Mesothelial cell of epicardium (in vitro differentiated cells): ENCODE measurements around the gene MATCAP1. TPM values are rescaled to one million over a fixed set of nuclear protein-coding genes. Genes with fewer than 3 reads are reported as not detected.

Experiments
- DNase-seq, 2 experiments: peaks; one replicate each; pipeline ENCODE4 v3.0.0; 2021; ENCODE audit warnings: low spot score in 2 of 2; ENCODE audit not compliant: unreplicated experiment in 2 of 2
- H3K27ac Mint-ChIP-seq: 2 replicates; pipeline ENCODE4 v1.8.0; 2021; ENCODE audit warnings: mixed read lengths
- H3K27me3 Mint-ChIP-seq: 2 replicates; pipeline ENCODE4 v1.8.0; 2021; ENCODE audit warnings: low read depth, mixed read lengths
- H3K36me3 Mint-ChIP-seq: 2 replicates; pipeline ENCODE4 v1.8.0; 2021; ENCODE audit warnings: mixed read lengths
- H3K4me1 Mint-ChIP-seq: 2 replicates; pipeline ENCODE4 v1.8.0; 2021; ENCODE audit warnings: mixed read lengths
- H3K4me3 Mint-ChIP-seq: 2 replicates; pipeline ENCODE4 v1.8.0; 2021; ENCODE audit warnings: mild to moderate bottlenecking, moderate library complexity, mixed read lengths
- H3K9me3 Mint-ChIP-seq: 2 replicates; pipeline ENCODE4 v1.8.0; 2021; ENCODE audit warnings: mixed read lengths
- total RNA-seq: library from RNA; stranded (reverse); gene quantifications from 3 replicates; pipeline ENCODE4 v1.2.1, GENCODE V29; 2021
- TF ChIP-seq, protein P1 (sequence below): fragments of 200-600 bp; sonication (generic); IDR thresholded peaks from one replicate; pipeline ENCODE4 v1.5.0; 2021; ENCODE audit warnings: antibody characterized with exemption; ENCODE audit not compliant: unreplicated experiment

The MATCAP1 gene
- total RNA-seq, 1 donor from 2014 or later = 131 TPM

DNA sequence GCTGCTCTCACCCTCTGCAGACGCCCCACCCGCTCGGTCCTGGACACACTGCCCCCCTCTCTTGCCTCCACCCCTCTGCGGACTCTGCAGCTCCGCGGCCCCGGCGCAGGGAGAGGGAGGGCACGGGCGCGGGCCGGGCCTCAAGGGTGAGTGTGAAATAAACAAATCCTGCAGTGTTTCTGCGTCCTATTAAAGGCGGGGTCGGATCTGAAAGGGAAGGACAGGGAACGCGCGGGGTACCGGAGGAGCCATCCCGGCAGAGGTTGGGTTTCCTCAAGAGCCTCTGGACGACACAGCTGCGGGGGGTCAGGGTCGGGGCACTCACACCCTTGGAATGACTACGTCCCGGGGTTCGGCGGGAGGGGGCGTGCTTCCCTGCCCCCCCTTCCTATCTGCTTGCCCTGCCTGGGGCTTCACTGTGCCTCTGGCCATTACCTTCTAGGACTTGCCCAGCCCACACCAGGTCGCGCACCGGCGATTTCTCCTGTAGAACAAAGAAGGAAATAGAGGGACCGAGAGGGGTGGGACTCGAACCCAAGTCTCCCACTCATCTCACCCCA, 19.7 kb downstream of the MATCAP1 start:
- Mint-ChIP-seq H3K9me3 (no peaks in the 10 kb centered on the region), H3K4me1 (peaks cover 24% of the 10 kb centered on the region), H3K4me3 (peak overlapping the region; percentile 49), H3K27ac (no peak overlapping the region), H3K36me3 (no peaks in the 10 kb centered on the region), H3K27me3 (peaks cover 95% of the 10 kb centered on the region)
- TF ChIP-seq, protein P1, sequence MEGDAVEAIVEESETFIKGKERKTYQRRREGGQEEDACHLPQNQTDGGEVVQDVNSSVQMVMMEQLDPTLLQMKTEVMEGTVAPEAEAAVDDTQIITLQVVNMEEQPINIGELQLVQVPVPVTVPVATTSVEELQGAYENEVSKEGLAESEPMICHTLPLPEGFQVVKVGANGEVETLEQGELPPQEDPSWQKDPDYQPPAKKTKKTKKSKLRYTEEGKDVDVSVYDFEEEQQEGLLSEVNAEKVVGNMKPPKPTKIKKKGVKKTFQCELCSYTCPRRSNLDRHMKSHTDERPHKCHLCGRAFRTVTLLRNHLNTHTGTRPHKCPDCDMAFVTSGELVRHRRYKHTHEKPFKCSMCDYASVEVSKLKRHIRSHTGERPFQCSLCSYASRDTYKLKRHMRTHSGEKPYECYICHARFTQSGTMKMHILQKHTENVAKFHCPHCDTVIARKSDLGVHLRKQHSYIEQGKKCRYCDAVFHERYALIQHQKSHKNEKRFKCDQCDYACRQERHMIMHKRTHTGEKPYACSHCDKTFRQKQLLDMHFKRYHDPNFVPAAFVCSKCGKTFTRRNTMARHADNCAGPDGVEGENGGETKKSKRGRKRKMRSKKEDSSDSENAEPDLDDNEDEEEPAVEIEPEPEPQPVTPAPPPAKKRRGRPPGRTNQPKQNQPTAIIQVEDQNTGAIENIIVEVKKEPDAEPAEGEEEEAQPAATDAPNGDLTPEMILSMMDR = no peak
- DNase-seq = no peak

DNA sequence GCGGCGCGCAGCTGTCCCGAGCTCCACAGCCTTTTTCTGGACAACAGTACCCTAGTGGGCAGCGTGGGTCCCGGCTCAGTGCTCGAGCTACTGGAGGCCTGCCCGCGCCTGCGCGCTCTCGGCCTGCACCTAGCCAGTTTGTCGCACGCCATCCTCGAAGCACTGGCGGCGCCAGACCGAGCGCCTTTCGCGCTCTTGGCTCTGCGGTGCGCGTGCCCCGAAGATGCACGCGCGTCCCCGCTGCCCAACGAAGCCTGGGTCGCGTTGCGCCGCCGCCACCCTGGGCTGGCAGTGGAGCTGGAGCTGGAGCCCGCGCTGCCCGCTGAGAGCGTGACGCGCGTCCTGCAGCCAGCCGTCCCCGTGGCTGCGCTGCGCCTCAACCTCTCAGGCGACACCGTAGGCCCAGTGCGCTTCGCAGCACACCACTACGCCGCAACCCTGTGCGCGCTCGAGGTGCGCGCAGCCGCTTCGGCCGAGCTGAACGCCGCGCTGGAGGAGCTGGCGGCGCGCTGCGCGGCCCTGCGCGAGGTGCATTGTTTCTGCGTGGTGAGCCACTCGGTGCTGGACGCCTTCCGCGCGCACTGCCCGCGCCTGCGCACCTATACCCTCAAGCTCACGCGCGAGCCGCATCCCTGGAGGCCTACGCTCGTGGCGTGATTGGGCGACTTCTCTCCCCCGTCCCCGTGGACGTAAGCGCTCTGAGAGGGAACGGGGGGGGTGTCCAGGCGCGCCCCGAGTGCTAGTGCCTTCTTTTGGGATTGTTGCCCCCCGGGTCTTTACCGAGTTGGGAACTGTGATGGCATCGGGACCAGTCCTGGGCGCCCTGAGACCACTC, 20.4 kb downstream of the MATCAP1 start:
- H3K27me3 Mint-ChIP-seq = peaks cover 95% of the 10 kb centered on the region
- TF ChIP-seq, protein P1 = no peak
- peaks cover 24% of the 10 kb centered on the region for H3K4me1 Mint-ChIP-seq
- no peak for DNase-seq
- H3K27ac Mint-ChIP-seq = no peak overlapping the region
- no peaks in the 10 kb centered on the region for H3K36me3 Mint-ChIP-seq
- peak overlapping the region; percentile 49 for H3K4me3 Mint-ChIP-seq
- no peaks in the 10 kb centered on the region for H3K9me3 Mint-ChIP-seq

DNA sequence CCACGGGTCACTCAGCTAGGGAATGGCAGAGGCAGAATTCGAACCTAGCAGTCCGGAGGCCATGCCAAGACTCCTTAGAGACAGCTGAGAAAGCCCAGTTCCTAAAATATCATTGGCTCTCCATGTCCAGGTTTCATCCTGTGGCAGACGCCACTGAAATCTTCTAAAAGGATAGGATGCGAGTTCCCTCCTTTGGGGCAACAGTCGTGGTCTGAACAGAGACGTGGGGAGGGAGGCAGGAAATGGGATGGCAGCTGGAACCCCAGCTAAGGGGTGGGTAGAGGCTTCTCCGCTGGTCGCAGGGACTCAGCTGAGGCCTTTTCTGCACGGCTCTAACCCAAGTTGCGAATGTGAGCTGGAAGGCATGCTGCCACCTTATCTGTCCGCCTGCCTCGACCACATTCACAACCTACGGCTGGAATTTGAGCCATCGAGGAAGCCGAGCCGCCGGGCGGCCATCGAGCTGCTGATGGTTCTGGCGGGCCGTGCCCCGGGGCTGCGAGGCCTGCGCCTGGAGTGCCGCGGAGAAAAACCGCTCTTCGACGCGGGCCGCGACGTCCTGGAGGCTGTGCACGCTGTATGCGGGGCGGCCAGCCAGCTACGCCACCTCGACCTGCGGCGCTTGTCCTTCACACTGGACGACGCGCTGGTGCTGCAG, 21.1 kb downstream of the MATCAP1 start:
- H3K27me3 Mint-ChIP-seq = peaks cover 95% of the 10 kb centered on the region
- no peaks in the 10 kb centered on the region for H3K36me3 Mint-ChIP-seq
- H3K4me3 Mint-ChIP-seq = peak overlapping the region; percentile 41
- no peaks in the 10 kb centered on the region for H3K9me3 Mint-ChIP-seq
- H3K4me1 Mint-ChIP-seq = peaks cover 24% of the 10 kb centered on the region
- no peak for DNase-seq
- no peak overlapping the region for H3K27ac Mint-ChIP-seq
- TF ChIP-seq, protein P1 = no peak

DNA sequence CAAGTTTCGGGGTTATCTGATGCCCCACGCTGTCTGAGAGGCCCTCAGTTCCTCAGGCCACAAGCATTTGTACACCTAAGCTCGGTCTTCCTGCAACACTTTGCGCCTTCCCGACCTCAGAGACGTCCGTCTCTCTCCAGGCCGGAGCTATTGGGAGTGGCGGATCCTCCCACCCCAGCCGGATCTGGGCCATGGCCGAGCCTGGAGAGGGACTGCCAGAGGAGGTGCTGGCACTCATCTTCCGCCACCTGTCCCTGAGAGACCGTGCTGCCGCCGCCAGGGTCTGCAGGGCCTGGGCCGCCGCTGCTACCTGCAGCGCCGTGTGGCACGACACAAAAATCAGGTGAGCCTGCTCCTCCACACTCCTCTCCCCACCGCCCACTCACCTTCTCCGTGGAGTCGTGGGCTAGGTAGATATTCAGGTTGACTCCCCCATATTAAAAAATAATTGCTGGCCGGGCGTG, 22.1 kb downstream of the MATCAP1 start:
- Mint-ChIP-seq H3K27me3 (peaks cover 95% of the 10 kb centered on the region), H3K36me3 (no peaks in the 10 kb centered on the region), H3K9me3 (no peaks in the 10 kb centered on the region), H3K27ac (no peak overlapping the region), H3K4me3 (peak overlapping the region; percentile 20), H3K4me1 (peaks cover 24% of the 10 kb centered on the region)
- no peak for DNase-seq
- TF ChIP-seq, protein P1 = no peak

DNA sequence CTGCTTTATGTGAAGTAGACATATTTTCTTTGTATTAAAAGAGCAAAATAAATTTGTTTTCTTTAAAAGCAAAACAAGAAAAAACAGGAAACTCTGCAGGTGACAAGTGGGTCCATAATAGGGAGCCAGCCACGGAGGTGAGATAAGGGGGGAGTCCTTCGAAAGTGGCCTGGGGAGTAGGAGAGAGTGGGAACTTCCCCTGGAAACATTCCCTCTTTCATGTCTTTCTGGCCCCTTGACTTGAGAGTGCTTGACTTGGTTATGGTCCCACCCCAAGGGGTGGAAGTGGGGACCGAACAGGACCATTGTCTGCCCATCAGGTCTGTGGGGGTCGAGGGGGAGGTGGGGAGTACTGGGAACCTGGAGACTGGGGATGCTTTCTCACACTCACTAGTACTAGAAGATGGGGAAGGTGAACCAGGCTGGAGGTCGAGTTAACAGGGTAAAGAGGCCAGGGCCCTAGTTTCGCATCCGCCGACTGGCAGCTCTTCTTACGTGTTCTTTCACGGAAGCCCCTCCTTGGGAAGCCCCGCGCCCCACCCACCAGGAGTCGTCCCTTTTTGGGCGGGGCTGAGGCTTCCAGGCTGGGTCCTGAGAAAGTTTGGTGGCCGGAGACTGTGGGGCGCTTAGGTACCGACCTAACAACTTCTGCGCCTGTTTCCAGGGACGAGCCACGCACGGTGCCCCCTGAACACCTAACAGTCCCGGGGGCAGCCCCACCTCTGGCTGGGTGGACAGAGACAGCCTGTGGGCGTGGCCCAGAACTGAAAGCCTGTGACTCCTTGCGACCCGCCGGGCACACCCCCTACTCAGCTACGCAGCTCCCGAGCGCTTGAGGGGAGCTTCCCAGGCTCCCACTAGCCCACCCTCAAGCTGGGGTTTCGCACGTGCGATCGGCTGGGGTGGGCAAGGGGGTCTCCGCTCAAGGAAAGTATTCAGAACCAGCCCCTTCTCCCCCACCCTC, 24.8 kb downstream of the MATCAP1 start:
- H3K4me3 Mint-ChIP-seq = peak overlapping the region; percentile 77
- TF ChIP-seq, protein P1 = peak; percentile 2
- H3K27me3 Mint-ChIP-seq = peaks cover 94% of the 10 kb centered on the region
- no peak for DNase-seq
- H3K27ac Mint-ChIP-seq = peak overlapping the region; percentile 34
- H3K4me1 Mint-ChIP-seq = peaks cover 18% of the 10 kb centered on the region
- H3K36me3 Mint-ChIP-seq = no peaks in the 10 kb centered on the region
- H3K9me3 Mint-ChIP-seq = no peaks in the 10 kb centered on the region
